ENCODE data around the gene EFNA2.

DNA sequence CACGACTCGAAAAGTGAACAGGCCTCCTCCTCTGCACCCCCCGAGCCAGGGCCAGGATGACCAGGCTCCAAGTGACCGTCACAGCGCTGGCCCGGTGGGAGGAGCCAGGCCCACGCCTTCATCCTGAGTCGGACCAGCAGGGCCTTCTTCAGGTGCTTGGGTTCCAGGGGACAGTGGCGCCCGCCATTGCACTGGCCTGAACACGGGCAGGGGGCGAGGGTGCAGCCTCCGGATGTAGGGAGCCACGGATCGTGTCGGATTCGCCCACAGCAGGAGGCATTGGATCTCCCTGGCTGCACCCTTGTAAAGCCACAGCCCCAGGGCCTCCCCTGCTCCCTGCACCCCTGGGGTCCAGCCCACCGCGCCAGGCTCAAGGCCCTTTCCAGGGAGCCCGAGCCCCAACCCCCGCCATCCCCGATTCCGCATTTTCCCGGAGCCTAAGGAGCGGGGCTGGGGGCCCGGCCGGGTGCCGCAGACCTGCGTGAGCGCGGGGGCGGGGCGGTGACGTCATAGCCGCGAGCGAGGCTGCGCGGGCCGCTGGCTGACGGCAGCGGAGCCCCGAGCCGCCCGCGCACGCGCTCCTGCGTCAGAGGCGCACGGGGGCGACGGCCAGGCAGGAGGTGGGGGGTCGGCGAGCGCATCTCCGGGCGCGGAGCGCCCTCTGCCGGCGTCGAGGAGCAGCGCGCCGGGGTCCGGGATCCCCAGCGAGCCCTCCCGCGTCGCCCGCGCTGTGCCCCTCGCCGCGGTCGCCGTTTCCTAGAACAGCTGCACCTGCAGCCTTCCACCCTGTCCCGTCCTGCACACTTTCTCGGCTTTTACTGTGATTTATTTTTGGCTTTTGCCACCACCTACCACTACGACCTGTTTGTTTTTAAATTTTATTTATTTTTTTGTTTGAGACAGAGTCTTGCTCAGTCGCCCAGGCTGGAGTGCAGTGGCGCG, 45.6 kb upstream of the EFNA2 start:
- TF ChIP-seq CTCF (IDR thresholded peaks at IDR 0.05; ENCODE audit: poor library complexity, severe bottlenecking) = peak; percentile 99
- peak; percentile 93 for TF ChIP-seq RAD21 (conservative IDR thresholded peaks at IDR 0.05)
- peak; percentile 87 for TF ChIP-seq EP300 (conservative IDR thresholded peaks at IDR 0.05; ENCODE audit: poor library complexity, severe bottlenecking)
- peak; percentile 76 for TF ChIP-seq POLR2AphosphoS5 (IDR thresholded peaks at IDR 0.05)
- no peak for TF ChIP-seq EZH2 (IDR thresholded peaks at IDR 0.05; ENCODE audit: borderline replicate concordance, insufficient read depth, low read length, poor library complexity, severe bottlenecking)
